ENCODE data around the gene WEE1.

The WEE1 gene

GRCh38 chr11:9561279-9561982 lies 12.0 kb upstream of the WEE1 start:
- Histone ChIP-seq H3K9me3 (ENCODE audit: control insufficient read depth, insufficient read depth, low read depth, low read length) (no peaks in the 10 kb centered on the region), H3K27ac (ENCODE audit: extremely low read depth, low read depth, low read length) (no peak overlapping the region), H3K36me3 (ENCODE audit: control insufficient read depth in 2 of 2, insufficient read depth in 1 of 2, low read length in 2 of 2) (no peaks in the 10 kb centered on the region), H3K4me3 (ENCODE audit: low read depth, low read length) (no peak overlapping the region), H3K4me1 (ENCODE audit: control insufficient read depth, insufficient read depth, low read length) (peaks cover 2% of the 10 kb centered on the region; the same call in 1 of the 2 replicates)
- CTCF ChIA-PET, result no interaction called here
- POLR2A ChIA-PET, result interaction anchor here (1.9 kb wide), 1 partner anchor 12 kb away, joined by 8 read pairs; the partner anchor contains the start of gene WEE1
- TF ChIP-seq ZNF585B (tag by site-specific recombination; IDR thresholded peaks at IDR 0.05) (no peak), ZNF791 (tag by site-specific recombination; IDR thresholded peaks at IDR 0.05) (peak; percentile 96), SETDB1 (IDR thresholded peaks at IDR 0.05; ENCODE audit: insufficient read length, low read length) (peak; percentile 91)

- Histone ChIP-seq H3K4me3 (ENCODE audit: low read depth, low read length) (no peak overlapping the region), H3K36me3 (ENCODE audit: control insufficient read depth in 2 of 2, insufficient read depth in 1 of 2, low read length in 2 of 2) (no peaks in the 10 kb centered on the region), H3K27ac (ENCODE audit: extremely low read depth, low read depth, low read length) (no peak overlapping the region), H3K9me3 (ENCODE audit: control insufficient read depth, insufficient read depth, low read depth, low read length) (no peaks in the 10 kb centered on the region), H3K4me1 (ENCODE audit: control insufficient read depth, insufficient read depth, low read length) (peaks cover 6% of the 10 kb centered on the region; the same call in 1 of the 2 replicates)
- TF ChIP-seq TSHZ1 (tag by site-specific recombination; IDR thresholded peaks at IDR 0.05; ENCODE audit: borderline replicate concordance), result no peak
- no peak for TF ChIP-seq SP7 (tag by site-specific recombination; IDR thresholded peaks at IDR 0.05)
- no peak for TF ChIP-seq ZNF843 (tag by site-specific recombination; IDR thresholded peaks at IDR 0.05)
- TF ChIP-seq WT1 (tag by site-specific recombination; IDR thresholded peaks at IDR 0.05), result no peak
- TF ChIP-seq ZNF658 (tag by site-specific recombination; IDR thresholded peaks at IDR 0.05), result no peak
- no peak for TF ChIP-seq ZNF555 (tag by site-specific recombination; conservative IDR thresholded peaks at IDR 0.05)
- no peak for TF ChIP-seq SCRT2 (tag by site-specific recombination; IDR thresholded peaks at IDR 0.05)
- TF ChIP-seq TRIM28 (IDR thresholded peaks at IDR 0.05; ENCODE audit: borderline replicate concordance, low read length), result no peak
- no peak for TF ChIP-seq ZNF354C (tag by site-specific recombination; IDR thresholded peaks at IDR 0.05; ENCODE audit: borderline replicate concordance, low read depth)
- TF ChIP-seq MZF1 (tag by site-specific recombination; IDR thresholded peaks at IDR 0.05; ENCODE audit: borderline replicate concordance), result no peak
- no peak for TF ChIP-seq ZNF366 (tag by site-specific recombination; conservative IDR thresholded peaks at IDR 0.05)
- TF ChIP-seq ZNF449 (tag by site-specific recombination; IDR thresholded peaks at IDR 0.05), result no peak
- no peak for TF ChIP-seq ZNF488 (tag by site-specific recombination; IDR thresholded peaks at IDR 0.05)
- TF ChIP-seq ZBTB10 (tag by site-specific recombination; IDR thresholded peaks at IDR 0.05), result no peak
- TF ChIP-seq HIC1 (tag by site-specific recombination; IDR thresholded peaks at IDR 0.05), result no peak
- ChIA-PET CTCF (interaction anchor here (0.7 to 1.3 kb wide), 4 partner anchors 8 to 62 kb away, joined by 3 to 5 read pairs (median 4); no protein-coding TSS in a partner anchor), POLR2A (interaction anchor here (1.9 kb wide), 1 partner anchor 11 kb away, joined by 8 read pairs; the partner anchor contains the start of gene WEE1)
Observed at GRCh38 chr11:9562716-9563115, 10.8 kb upstream of the WEE1 start.

Data from HEK293 (cell line).